Left ventricle myocardium inferior (tissue), 1 donor: ENCODE results near the gene MCF2L2. TPM values are rescaled to one million over a fixed set of nuclear protein-coding genes. Genes with fewer than 3 reads are reported as not detected.

Experiments
- DNase-seq: peaks from one replicate; pipeline ENCODE4 v3.0.0-alpha.2; 2020
- H3K27ac ChIP-seq: fragments of 200-600 bp; replicated peaks from 2 replicates; pipeline ENCODE4 v1.8.0; 2021
- H3K27me3 ChIP-seq: fragments of 200-600 bp; 2 replicates; pipeline ENCODE4 v1.8.0; 2021; ENCODE audit warnings: low read depth
- H3K36me3 ChIP-seq: fragments of 200-600 bp; 2 replicates; pipeline ENCODE4 v1.8.0; 2021
- H3K4me1 ChIP-seq: fragments of 200-600 bp; 2 replicates; pipeline ENCODE4 v1.8.0; 2021
- H3K4me3 ChIP-seq: fragments of 200-600 bp; 2 replicates; pipeline ENCODE4 v1.8.0; 2021; ENCODE audit warnings: mild to moderate bottlenecking, moderate library complexity
- H3K9me3 ChIP-seq: fragments of 200-600 bp; replicated peaks from 2 replicates; pipeline ENCODE4 v1.8.0; 2021
- intact Hi-C: fragments of 100-400 bp; cut with micrococcal nuclease; formaldehyde crosslinking; loops from one replicate; pipeline ENCODE4 v1.11.0; 2022
- total RNA-seq: library from RNA; stranded (reverse); fragmentation: NEBNext Ultra II Directional; extraction: Animal tissue kit (Norgen Biotek cat#: 25700); gene quantifications from one replicate; pipeline ENCODE4 v1.2.1, GENCODE V29; 2021
- TF ChIP-seq, protein P1 (sequence below): fragments of 200-600 bp; IDR thresholded peaks from 2 replicates; pipeline ENCODE4 v1.8.0; 2021; ENCODE audit warnings: antibody characterized with exemption, mild to moderate bottlenecking, borderline replicate concordance
- donor health status: DM: no; HTN: yes; CAD: no; lungs with severe emphysema.

MCF2L2 gene
- total RNA-seq, 1 donor from 2014 or later: 0.91 TPM

DNA sequence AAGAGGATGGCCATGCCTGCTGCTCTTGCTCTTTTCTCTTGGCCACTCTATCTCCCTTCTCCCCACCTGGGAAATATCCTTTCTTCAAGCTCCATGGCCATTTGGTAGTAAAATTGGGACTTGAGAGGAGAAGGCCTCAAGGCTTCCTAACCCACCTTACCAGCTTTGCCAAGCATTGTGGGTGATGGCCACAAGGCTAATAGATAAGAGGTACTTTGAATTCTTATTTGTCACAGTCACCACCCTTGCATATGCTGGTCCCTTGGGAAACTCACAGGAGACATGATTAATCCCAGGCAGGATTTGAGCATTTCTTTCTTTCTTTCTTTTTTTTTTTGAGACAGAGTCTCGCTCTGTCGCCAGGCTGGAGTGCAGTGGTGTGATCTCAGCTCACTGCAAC is 138.2 kb downstream of the MCF2L2 start:
- H3K27ac ChIP-seq: no peak overlapping the region
- TF ChIP-seq, protein P1, sequence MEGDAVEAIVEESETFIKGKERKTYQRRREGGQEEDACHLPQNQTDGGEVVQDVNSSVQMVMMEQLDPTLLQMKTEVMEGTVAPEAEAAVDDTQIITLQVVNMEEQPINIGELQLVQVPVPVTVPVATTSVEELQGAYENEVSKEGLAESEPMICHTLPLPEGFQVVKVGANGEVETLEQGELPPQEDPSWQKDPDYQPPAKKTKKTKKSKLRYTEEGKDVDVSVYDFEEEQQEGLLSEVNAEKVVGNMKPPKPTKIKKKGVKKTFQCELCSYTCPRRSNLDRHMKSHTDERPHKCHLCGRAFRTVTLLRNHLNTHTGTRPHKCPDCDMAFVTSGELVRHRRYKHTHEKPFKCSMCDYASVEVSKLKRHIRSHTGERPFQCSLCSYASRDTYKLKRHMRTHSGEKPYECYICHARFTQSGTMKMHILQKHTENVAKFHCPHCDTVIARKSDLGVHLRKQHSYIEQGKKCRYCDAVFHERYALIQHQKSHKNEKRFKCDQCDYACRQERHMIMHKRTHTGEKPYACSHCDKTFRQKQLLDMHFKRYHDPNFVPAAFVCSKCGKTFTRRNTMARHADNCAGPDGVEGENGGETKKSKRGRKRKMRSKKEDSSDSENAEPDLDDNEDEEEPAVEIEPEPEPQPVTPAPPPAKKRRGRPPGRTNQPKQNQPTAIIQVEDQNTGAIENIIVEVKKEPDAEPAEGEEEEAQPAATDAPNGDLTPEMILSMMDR: no peak
- H3K9me3 ChIP-seq: no peaks in the 10 kb centered on the region
- no peaks in the 10 kb centered on the region for H3K27me3 ChIP-seq
- no peak overlapping the region for H3K4me3 ChIP-seq
- intact Hi-C loops: no loop called here
- peaks cover 15% of the 10 kb centered on the region for H3K4me1 ChIP-seq
- DNase-seq: no peak
- no peaks in the 10 kb centered on the region for H3K36me3 ChIP-seq

DNA sequence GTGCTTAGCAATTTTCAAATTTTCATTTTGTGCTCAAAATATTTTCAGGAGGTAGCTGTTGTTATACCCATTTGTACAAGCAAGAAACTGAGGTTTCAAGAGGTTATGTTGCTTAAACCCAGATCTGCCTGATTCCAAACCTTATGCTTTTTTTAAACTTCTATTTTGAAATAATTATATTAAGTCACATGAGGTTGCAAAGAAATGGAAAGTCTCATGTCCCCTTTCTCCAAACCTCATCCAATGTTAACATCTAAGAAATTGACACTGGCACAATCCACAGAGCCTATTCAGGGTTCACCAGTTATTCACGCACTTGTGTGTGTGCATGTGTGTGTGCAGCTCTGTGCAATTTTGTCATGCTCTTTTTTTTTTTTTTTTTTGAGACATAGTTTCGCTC is 140.3 kb downstream of the MCF2L2 start:
- intact Hi-C loops: no loop called here
- H3K27me3 ChIP-seq: no peaks in the 10 kb centered on the region
- TF ChIP-seq, protein P1: no peak
- no peak for DNase-seq
- H3K4me3 ChIP-seq: no peak overlapping the region
- no peaks in the 10 kb centered on the region for H3K36me3 ChIP-seq
- peaks cover 23% of the 10 kb centered on the region for H3K4me1 ChIP-seq
- no peaks in the 10 kb centered on the region for H3K9me3 ChIP-seq
- no peak overlapping the region for H3K27ac ChIP-seq

DNA sequence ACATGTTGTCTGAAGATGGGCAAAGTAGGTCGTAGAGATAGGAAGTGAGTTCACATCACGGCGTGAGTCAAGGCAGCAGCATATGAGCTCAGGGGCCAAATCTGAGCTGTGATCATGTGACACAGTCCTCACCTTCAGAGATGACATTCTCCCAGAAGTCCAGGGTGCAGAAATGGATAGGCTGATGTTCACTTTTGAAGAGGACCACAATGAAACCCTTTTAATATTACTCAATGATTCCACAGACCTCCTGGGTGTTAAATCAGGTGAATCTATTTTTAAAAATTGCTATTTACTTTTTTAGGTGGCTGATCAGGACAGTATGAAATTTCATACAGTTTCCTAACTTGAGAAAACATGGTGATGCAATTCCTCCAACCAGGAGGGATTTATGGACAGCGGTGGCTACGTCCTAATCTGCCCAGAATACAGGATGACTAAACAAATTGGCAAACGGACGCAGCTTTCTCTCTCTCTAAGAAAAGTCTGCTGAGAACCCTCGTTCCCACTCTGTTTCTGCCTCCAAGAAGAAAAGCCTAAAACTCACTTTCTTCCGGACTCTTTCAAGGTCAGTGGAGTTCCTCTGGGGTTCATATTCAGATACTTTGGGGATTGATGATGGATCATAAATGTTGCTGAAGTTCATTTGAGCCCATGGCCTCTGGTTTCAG is 141.0 kb downstream of the MCF2L2 start:
- intact Hi-C loops: no loop called here
- Histone ChIP-seq H3K27ac (peak overlapping the region; percentile 3), H3K9me3 (no peaks in the 10 kb centered on the region), H3K36me3 (no peaks in the 10 kb centered on the region), H3K27me3 (no peaks in the 10 kb centered on the region), H3K4me1 (peaks cover 23% of the 10 kb centered on the region), H3K4me3 (no peak overlapping the region)
- TF ChIP-seq, protein P1: no peak
- DNase-seq: no peak

DNA sequence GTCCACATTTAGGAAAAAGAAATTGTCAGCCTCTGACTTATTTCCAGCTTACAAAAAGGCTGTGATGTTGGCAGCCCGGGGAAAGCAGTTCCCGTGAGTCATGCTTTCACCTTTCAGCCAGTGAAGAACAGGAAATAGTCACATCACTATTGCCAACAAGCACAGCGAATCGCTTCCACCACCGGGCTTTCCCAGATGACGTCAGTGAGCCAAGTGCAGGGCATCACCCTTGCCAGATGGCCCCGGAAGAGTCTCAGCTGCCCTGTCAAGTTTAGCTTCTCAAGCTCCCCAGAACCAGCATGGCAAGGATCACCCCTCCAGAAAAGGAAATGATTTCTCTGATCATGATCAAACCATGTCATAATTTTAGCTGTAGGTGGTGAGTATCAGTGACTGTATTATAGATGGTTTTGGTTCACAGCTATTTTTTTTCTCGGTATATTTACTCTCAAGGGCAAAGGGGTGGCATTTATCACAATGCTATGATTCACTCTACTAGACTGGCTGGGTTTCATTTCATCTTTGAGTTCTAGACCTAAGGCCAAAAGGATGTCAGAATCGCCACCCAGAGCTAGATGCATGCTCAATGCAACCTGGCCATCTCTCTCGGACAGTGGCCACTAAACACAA is 142.5 kb downstream of the MCF2L2 start:
- H3K36me3 ChIP-seq: no peaks in the 10 kb centered on the region
- H3K27ac ChIP-seq: peak overlapping the region; percentile 67
- TF ChIP-seq, protein P1: no peak
- H3K27me3 ChIP-seq: no peaks in the 10 kb centered on the region
- DNase-seq: peak; percentile 64
- peak overlapping the region; percentile 2 for H3K4me3 ChIP-seq
- peaks cover 23% of the 10 kb centered on the region for H3K4me1 ChIP-seq
- no peaks in the 10 kb centered on the region for H3K9me3 ChIP-seq
- intact Hi-C loops: no loop called here

DNA sequence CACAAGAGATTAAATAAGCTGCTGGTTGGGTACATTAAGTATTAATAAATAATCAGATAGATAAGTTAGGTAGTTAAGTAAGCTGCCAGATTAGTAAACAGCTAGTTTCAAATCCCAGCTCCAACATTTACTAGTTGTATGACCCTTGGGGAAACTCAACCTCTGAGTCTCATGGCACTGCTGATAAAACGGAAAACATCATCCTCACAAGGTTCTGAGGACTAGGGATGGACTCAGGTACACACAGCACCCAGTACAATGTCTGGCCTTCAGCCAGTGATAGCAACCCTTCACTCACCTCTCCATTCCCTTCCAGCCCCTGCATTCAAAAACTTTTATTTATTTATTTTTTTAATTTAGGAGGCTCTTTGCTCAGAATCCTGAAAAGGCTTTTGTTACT is 143.1 kb downstream of the MCF2L2 start:
- no peaks in the 10 kb centered on the region for H3K36me3 ChIP-seq
- no peaks in the 10 kb centered on the region for H3K9me3 ChIP-seq
- no peak for DNase-seq
- H3K4me1 ChIP-seq: peaks cover 23% of the 10 kb centered on the region
- intact Hi-C loops: no loop called here
- TF ChIP-seq, protein P1: no peak
- H3K4me3 ChIP-seq: peak overlapping the region; percentile 2
- H3K27ac ChIP-seq: peak overlapping the region; percentile 67
- no peaks in the 10 kb centered on the region for H3K27me3 ChIP-seq
